GM19397 (cell line): ENCODE data around the gene SYTL1.

Experiments
- ATAC-seq: cut with Tn5 transposase; IDR thresholded peaks from one replicate; pipeline ENCODE4 v1.9.1; 2021; ENCODE audit warnings: mild to moderate bottlenecking, moderate library complexity; ENCODE audit not compliant: unreplicated experiment

SYTL1 gene

DNA sequence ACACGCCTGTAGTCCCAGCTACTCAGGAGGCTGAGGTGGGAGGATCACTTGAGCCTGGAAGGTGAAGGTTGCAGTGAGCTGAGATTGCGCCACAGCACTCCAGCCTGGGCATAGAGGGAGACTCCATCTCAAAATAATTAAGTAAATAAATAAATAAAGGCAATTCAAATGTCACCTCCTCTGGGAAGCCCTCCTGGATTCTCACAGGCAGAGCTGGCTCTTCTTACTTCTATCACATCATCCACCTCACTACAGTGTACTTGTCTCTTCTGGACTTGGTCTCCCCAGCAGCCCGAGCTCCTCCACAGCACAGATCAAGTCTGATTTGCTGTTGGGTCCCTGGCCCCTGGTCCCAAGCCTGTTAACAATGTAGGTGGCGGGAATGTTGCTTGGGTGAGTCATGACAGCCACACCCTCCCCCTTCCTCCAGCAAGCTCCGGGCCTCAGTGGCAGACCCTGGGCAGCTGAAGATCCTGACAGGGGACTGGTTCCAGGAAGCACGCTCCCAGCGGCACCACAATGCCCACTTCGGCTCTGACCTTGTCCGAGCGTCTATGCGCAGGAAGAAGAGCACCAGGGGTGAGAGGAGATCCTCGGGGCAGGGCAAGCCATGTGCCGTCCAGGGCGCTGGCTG lies 5.3 kb downstream of the SYTL1 start:
- no peak for ATAC-seq

- no peak for ATAC-seq
Observed at GRCh38 chr1:27348861-27349783, 7.3 kb downstream of the SYTL1 start.

DNA sequence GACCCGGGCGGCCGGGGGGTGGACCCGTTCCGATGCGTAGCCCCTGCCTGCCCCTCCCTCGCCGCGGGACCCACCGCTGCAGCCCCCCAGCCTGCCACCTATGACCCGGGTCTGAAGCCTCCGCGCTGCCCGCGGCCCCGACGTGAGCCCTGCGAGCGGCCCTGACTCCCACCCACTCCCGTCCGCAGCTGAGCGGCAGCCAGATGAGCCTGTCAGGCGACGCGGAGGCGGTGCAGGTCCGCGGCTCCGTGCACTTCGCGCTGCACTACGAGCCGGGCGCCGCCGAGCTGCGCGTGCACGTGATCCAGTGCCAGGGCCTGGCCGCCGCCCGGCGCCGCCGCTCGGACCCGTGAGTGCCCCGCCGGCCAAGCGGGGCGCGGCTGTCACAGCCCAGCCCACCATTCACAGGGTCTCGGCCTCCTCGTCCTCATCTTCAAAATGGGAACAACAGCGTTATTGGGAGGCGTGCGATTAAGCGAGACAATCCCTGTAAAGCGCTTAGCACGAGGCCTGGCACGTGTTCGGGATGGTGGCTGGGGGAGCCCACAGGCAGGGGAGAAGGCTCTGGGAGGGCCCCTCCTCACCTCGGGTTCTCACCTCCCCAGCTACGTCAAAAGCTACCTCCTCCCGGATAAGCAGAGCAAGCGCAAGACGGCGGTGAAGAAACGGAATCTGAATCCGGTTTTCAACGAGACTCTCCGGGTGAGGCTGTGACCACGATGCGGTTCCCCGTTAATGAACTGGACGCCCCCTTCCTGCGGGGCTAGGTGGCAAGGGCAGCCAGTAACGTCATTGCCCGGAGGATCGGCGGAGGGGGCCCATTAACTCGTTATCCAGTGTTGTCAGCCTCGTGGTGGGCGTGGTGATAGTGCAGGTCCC lies 8.2 kb downstream of the SYTL1 start:
- ATAC-seq: no peak

DNA sequence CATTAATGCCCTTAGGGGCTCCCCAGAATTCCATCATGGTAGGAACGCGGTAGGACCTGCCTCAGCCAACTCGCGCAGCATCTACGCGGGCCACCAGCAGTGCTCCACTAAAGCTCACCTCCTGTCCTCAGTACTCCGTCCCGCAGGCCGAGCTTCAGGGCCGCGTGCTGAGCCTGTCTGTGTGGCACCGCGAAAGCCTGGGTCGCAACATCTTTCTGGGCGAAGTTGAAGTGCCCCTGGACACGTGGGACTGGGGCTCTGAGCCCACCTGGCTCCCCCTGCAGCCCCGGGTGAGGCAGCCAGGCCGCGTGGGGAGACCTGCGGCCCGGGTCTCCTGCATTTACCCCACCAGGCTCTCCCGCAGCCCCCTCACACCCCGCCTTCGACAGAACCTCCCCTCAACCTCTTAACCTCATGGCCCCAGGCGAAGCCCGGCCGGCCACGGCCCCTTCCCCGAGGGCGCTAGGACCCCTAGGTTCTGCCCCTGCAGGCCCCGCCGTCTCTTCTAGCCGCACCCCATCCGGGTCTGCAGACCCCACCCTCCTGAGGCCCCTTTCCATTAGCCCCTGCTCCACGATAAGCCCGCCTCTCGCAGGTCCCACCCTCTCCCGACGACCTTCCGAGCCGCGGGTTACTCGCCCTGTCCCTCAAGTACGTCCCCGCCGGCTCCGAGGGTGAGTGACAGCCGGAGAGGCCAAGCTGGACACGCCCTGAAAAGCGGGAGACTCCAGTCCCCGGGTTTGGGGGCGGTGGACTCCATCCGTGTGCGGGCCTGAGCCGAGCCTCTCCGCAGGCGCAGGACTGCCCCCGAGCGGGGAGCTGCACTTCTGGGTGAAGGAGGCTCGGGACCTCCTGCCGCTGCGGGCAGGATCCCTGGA lies 9.1 kb downstream of the SYTL1 start:
- ATAC-seq: no peak

GRCh38 chr1:27351541-27352107 lies 9.8 kb downstream of the SYTL1 start:
- no peak for ATAC-seq

DNA sequence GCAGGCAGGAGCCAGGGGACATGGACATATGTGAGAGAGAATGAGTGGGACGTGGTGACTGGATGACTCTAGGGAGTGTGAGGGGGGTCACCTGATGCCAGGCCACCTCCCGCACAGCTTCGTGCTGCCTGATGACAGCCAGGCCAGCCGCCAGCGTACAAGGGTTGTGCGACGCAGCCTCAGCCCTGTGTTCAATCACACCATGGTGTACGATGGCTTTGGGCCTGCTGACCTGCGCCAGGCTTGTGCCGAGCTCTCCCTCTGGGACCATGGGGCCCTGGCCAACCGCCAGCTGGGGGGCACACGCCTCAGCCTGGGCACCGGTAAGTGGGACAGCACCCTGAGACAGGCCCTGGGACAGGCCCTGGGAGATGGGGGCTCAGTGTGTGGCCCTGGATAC lies 11.3 kb downstream of the SYTL1 start:
- no peak for ATAC-seq

DNA sequence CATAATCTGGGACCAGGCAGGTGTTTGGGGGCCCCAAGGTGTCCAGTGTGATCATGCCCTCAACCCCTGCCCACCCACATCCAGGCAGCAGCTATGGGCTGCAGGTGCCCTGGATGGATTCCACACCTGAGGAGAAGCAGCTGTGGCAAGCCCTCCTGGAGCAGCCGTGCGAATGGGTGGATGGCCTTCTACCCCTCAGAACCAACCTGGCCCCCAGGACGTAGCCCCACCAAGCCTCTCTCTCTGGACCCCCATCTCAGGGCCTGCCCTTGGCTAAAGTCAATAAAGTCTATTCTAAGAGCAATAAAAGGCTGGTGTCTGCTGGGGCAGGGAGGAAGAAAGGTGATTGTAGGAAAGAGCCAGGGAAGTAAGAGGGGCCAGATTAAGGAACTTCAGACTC lies 11.8 kb downstream of the SYTL1 start:
- no peak for ATAC-seq

DNA sequence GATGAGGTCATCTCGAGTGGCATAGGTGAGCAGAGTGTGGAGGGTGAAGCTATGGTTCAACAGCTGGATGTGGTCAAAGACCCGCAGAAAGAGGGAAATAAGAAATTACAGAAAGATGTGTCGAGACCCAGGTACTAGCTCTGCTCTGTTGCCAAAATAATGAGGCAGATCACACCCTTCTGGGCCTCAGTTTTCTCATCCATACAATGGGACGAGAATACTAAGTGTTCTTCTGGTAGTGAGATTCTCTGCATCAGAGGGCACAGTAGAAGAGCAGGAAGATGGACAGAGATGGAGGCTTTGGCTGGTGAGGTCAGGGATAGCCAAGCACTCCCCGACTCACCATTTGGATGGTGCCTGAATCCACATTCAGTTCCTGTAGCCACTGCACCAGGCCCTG lies 13.9 kb downstream of the SYTL1 start:
- ATAC-seq: no peak

- no peak for ATAC-seq
Observed at GRCh38 chr1:27356277-27356618, 14.4 kb downstream of the SYTL1 start.

DNA sequence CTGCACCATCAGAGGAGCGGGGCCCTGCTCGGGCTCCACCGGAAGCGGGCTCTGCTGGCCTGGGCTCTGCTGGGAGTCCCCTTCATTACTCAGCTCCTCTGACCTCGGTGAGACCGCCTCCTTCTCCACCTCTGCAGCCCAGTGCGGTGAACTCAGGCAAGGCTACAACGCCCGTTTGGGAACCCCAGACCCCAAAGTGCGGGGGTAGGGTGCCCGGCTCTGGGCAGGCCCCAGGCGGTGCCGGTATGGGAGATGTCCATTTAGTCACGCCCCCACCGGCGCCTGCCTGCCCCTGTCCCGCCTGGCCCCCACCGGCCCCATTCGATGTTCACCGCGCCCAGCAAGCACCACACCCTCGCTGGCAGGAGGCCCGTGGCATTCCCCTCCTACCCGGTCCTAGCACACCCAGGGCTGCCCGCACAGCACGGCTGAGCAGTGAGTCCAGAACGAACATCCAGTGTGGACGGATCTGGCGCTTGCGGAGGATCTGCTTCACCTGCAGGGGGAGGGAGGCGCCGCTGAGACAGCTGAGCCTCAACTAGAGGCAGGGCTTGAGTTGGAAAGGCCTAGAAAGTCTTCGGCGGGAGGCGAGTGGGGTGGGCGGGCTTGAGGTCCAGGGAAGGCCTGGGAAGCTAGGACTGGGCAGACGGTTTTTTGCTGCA lies 14.9 kb downstream of the SYTL1 start:
- ATAC-seq: no peak

DNA sequence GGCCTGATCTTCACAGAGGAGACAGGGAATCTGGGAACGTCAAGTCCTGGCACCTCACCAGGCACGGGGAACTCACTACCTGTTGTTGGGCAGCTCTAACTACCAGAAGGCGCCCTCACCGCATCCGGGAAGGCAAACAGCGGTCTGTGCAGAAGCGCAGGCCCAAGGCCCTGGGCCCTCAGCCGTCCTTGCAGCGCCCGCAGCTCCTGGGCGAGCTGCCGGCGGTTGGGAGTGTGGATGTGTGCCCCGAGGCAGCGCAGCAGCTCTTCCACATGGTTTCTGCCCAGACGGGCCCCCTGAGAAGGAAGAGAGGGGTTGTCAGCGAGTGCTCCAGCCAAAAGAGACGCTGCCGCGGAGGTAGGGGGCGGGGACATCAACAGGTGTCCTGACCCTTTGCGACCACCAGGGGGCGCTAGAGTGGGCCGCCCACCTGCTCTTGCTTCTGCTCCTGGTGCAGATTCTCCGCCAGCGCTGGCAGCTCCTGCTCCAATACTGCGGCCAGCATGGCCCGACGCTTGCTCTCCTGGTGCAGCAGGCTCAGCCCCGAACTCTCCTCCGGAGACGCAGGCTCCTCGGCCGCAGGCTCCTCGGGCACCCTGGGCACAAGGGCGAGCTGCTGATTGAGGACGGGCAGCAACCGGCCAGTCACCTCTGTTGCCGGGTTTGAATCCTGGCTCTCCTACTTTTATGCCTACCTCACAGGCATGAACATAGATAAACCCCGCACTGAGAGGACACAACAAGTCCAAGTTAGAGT lies 15.6 kb downstream of the SYTL1 start:
- no peak for ATAC-seq

DNA sequence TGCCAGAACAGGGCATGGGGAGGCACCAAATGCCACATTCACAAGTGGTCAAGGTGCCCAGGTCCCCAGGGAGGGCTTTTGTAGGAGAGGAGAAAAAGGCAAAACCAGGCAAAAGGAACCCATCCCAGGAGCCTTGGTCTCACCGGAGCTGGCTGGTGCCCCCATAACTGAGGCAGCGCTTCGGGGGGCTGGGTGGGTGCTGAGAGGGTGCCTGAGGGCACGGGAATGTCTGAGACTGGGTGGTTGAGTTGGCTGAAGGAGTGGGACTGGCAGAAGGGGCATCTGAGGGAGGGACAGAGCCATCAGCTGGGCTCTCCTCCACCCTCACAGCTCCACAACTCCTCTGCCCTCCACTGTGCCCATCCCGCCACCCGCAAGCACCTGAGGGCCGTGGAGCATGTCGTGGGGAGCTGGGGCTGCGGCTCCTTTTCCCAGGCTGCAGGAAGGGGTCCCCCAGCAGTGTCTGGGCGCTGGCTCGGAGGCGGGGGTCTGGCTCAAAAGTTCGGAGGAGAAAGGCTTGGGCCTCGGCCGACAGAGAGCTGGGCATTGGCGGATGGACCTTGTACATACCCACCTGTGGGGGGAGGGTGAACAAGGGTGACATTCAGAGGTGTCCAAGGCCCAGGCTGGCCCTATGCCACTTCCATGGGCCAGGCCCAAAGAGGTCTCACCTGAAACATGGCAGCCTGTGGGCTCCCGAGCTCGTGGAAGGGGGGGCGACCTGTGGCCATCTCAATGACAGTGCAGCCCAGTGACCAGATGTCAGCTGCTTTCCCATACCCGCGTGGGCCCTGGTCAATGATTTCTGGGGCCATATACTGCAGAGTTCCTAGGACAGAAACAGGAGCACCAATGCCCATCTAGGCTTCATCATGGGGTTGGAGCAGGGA lies 16.5 kb downstream of the SYTL1 start:
- no peak for ATAC-seq

GRCh38 chr1:27358928-27359313 lies 17.1 kb downstream of the SYTL1 start:
- no peak for ATAC-seq

DNA sequence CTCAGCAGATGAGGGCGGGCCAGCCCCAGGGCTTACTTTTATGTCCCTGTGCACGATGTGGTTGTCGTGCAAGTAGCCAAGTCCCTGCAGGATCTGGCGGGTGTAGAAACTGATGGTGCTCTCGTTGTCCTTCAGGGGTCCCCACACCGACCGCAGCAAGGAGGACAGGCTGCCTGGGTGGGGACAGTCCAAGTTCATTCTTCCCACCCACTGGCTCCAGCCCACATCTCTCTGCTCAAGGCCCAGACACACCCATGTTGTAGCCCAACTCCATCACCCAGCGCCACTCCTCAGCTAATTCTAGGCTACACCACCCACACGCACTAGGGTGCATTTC lies 18.0 kb downstream of the SYTL1 start:
- no peak for ATAC-seq

DNA sequence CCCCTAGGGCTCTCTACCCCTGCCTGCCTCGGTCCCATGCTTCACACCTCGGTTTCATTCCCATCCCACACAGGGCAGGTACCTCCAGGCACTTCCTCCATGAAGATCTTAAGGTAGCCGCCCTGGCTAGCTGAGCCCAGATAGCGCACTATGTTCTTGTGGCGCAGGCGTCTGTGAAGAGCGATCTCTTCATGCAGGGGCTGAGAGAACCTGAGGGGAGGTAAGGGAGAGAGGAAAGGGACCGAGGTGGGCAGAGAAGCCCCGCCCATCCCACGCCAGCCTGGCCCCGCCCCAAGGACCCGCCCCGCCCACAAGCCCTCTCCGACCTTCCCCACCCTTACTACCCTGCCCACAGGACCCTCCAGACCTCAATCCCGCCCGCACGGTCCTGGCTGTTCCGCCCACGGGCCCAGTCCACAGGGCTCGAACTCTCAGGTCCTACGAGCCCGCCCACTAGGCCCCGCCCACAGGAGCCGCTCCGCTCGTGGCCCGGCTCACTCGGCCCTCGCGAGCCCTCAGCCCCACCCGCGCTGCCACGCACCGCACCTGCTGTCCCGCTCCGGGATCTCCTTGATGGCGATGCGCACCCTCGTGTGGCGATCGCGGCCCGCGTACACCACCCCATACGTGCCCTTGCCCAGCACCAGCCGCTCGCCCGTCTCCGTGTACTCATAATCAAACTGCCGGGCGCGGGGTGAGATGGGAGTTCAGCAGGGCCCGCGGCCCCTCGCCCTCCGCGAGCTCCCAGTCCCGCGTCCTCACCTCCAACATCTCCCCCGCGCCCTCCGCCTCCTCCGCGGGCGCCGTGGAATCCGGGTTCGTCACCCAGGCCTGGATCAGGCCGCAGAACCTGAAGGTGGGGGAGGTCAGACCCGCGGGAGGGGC lies 18.6 kb downstream of the SYTL1 start:
- no peak for ATAC-seq

DNA sequence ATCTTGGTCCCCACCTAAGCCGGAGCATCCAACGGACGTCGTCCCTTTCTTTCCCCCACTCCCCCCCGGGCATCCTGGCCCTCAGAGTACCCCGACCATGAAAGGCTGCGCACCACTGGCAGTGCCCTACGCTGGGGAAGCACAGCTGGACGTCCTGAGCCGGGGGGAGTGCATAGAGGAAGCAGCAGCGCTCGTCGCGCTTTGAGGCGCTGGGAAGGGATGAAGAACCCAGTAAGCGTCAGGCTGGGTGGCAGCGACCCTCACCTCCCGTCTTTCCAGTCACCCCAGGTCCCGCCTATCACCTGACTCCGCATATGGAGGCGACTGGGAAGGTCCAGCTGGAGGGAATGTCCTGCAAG lies 19.2 kb downstream of the SYTL1 start:
- no peak for ATAC-seq

DNA sequence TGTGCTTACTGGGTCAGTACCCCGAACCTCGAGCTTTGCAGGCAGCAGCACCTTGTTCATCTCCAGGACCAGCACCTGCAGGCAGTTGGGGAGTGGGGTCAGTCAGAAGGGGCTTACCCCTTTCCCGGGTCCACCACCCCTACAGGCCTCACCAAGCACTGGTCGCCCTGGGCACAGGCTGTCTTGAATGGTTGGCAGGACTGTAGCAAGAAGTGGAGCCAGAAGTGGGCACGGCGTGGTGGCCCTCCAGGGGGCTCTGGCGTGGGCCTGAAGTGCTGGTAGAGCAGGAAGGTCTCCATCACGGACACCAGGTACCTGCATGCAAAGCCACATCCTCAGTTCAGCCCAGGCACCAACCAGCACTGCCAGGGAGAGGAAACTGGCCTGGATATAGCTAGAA lies 19.7 kb downstream of the SYTL1 start:
- no peak for ATAC-seq
